HEK293 (cell line): ENCODE measurements around the gene ZNF644.
A peak's percentile ranks its signal among the peaks of the same experiment; 100 is the strongest.

Experiments
- KLF7 ChIP-seq: fragments of 450-650 bp; formaldehyde crosslinking; IDR thresholded peaks from 2 replicates; pipeline ENCODE4 v1.5.1; 2016; ENCODE audit warnings: missing biosample characterization, missing genetic modification characterization, borderline replicate concordance
- MZF1 ChIP-seq: fragments of 450-650 bp; formaldehyde crosslinking; IDR thresholded peaks from 2 replicates; pipeline ENCODE4 v1.5.1; 2017; ENCODE audit warnings: missing biosample characterization, missing genetic modification characterization, borderline replicate concordance
- SETDB1 ChIP-seq: IDR thresholded peaks from one replicate; pipeline ENCODE4 v1.6.1; 2017; ENCODE audit warnings: mild to moderate bottlenecking, low read length, moderate library complexity, mixed read lengths; ENCODE audit not compliant: insufficient read length
- YY1 ChIP-seq: fragments of 450-650 bp; formaldehyde crosslinking; IDR thresholded peaks from 2 replicates; pipeline ENCODE4 v1.5.1; 2018; ENCODE audit warnings: missing biosample characterization, missing genetic modification characterization
- ZBTB17 ChIP-seq: fragments of 450-650 bp; formaldehyde crosslinking; IDR thresholded peaks from 2 replicates; pipeline ENCODE4 v1.5.1; 2016; ENCODE audit warnings: missing biosample characterization, missing genetic modification characterization
- ZFP41 ChIP-seq: fragments of 450-650 bp; formaldehyde crosslinking; IDR thresholded peaks from 2 replicates; pipeline ENCODE4 v1.5.1; 2016; ENCODE audit warnings: missing biosample characterization, missing genetic modification characterization, borderline replicate concordance
- ZNF10 ChIP-seq: fragments of 450-650 bp; formaldehyde crosslinking; IDR thresholded peaks from 2 replicates; pipeline ENCODE4 v1.5.1; 2017; ENCODE audit warnings: missing biosample characterization, missing genetic modification characterization
- ZNF175 ChIP-seq: fragments of 450-650 bp; formaldehyde crosslinking; IDR thresholded peaks from 2 replicates; pipeline ENCODE4 v1.5.1; 2016; ENCODE audit warnings: missing biosample characterization, missing genetic modification characterization
- ZNF184 ChIP-seq: fragments of 450-650 bp; IDR thresholded peaks from 2 replicates; pipeline ENCODE4 v1.5.1; 2018; ENCODE audit warnings: missing biosample characterization, mild to moderate bottlenecking, missing genetic modification characterization
- ZNF274 ChIP-seq, 2 experiments: fragments of 200-500 bp in 1 of 2; fragments of 450-650 bp in 1 of 2; sonication (Bioruptor generic) in 1 of 2; formaldehyde crosslinking in 1 of 2; IDR thresholded peaks; 2 replicates each; pipeline versions ENCODE4 v1.5.1 to v1.6.1; 2014 to 2016; ENCODE audit warnings: borderline replicate concordance in 1 of 2, inconsistent platforms in 1 of 2, low read length in 1 of 2, missing biosample characterization in 1 of 2, missing genetic modification characterization in 1 of 2
- ZNF350 ChIP-seq: fragments of 450-650 bp; formaldehyde crosslinking; IDR thresholded peaks from 2 replicates; pipeline ENCODE4 v1.5.0; 2017; ENCODE audit warnings: missing biosample characterization, mild to moderate bottlenecking, missing genetic modification characterization
- ZNF391 ChIP-seq: fragments of 450-650 bp; formaldehyde crosslinking; IDR thresholded peaks from 2 replicates; pipeline ENCODE4 v1.5.1; 2016; ENCODE audit warnings: low read depth, missing biosample characterization, missing genetic modification characterization, borderline replicate concordance
- ZNF426 ChIP-seq: fragments of 450-650 bp; formaldehyde crosslinking; IDR thresholded peaks from 2 replicates; pipeline ENCODE4 v1.5.1; 2017; ENCODE audit warnings: missing biosample characterization, missing genetic modification characterization, mild to moderate bottlenecking, inconsistent platforms, moderate library complexity
- ZNF433 ChIP-seq: fragments of 450-650 bp; formaldehyde crosslinking; IDR thresholded peaks from 2 replicates; pipeline ENCODE4 v1.5.1; 2016; ENCODE audit warnings: missing biosample characterization, missing genetic modification characterization, low read depth
- ZNF548 ChIP-seq: fragments of 450-650 bp; formaldehyde crosslinking; IDR thresholded peaks from 2 replicates; pipeline ENCODE4 v1.5.1; 2016; ENCODE audit warnings: missing biosample characterization, missing genetic modification characterization
- ZNF558 ChIP-seq: fragments of 450-650 bp; formaldehyde crosslinking; IDR thresholded peaks from 2 replicates; pipeline ENCODE4 v1.5.1; 2016; ENCODE audit warnings: missing biosample characterization, missing genetic modification characterization
- ZNF626 ChIP-seq: fragments of 450-650 bp; sonication (Bioruptor Pico); formaldehyde crosslinking; IDR thresholded peaks from 2 replicates; pipeline ENCODE4 v1.5.1; 2018; ENCODE audit warnings: missing biosample characterization, missing genetic modification characterization, inconsistent platforms
- ZNF629 ChIP-seq: fragments of 450-650 bp; formaldehyde crosslinking; IDR thresholded peaks from 2 replicates; pipeline ENCODE4 v1.5.1; 2017; ENCODE audit warnings: missing biosample characterization, missing genetic modification characterization
- ZNF660 ChIP-seq: fragments of 450-650 bp; IDR thresholded peaks from 2 replicates; pipeline ENCODE4 v1.5.1; 2018; ENCODE audit warnings: missing biosample characterization, mild to moderate bottlenecking, missing genetic modification characterization
- ZNF670 ChIP-seq: fragments of 450-650 bp; formaldehyde crosslinking; IDR thresholded peaks from 2 replicates; pipeline ENCODE4 v1.5.1; 2016; ENCODE audit warnings: missing biosample characterization, missing genetic modification characterization, low read depth
- TF ChIP-seq, protein P1 (sequence below): fragments of 450-650 bp; formaldehyde crosslinking; optimal IDR thresholded peaks from 2 replicates; pipeline ENCODE3; 2016; ENCODE audit warnings: missing biosample characterization, mild to moderate bottlenecking, missing genetic modification characterization
- TF ChIP-seq, protein P2 (sequence below): fragments of 450-650 bp; IDR thresholded peaks from 2 replicates; pipeline ENCODE4 v1.5.1; 2018; ENCODE audit warnings: missing biosample characterization, missing genetic modification characterization
- TF ChIP-seq, protein P3 (sequence below): fragments of 450-650 bp; formaldehyde crosslinking; IDR thresholded peaks from 2 replicates; pipeline ENCODE4 v1.5.1; 2016; ENCODE audit warnings: missing biosample characterization, missing genetic modification characterization
- TF ChIP-seq, protein P4 (sequence below): fragments of 450-650 bp; formaldehyde crosslinking; IDR thresholded peaks from 2 replicates; pipeline ENCODE4 v1.5.1; 2016; ENCODE audit warnings: missing biosample characterization, missing genetic modification characterization
- TF ChIP-seq, protein P5 (sequence below): fragments of 450-650 bp; formaldehyde crosslinking; IDR thresholded peaks from 2 replicates; pipeline ENCODE4 v1.5.1; 2016; ENCODE audit warnings: missing biosample characterization, missing genetic modification characterization, borderline replicate concordance

ZNF644 gene

DNA sequence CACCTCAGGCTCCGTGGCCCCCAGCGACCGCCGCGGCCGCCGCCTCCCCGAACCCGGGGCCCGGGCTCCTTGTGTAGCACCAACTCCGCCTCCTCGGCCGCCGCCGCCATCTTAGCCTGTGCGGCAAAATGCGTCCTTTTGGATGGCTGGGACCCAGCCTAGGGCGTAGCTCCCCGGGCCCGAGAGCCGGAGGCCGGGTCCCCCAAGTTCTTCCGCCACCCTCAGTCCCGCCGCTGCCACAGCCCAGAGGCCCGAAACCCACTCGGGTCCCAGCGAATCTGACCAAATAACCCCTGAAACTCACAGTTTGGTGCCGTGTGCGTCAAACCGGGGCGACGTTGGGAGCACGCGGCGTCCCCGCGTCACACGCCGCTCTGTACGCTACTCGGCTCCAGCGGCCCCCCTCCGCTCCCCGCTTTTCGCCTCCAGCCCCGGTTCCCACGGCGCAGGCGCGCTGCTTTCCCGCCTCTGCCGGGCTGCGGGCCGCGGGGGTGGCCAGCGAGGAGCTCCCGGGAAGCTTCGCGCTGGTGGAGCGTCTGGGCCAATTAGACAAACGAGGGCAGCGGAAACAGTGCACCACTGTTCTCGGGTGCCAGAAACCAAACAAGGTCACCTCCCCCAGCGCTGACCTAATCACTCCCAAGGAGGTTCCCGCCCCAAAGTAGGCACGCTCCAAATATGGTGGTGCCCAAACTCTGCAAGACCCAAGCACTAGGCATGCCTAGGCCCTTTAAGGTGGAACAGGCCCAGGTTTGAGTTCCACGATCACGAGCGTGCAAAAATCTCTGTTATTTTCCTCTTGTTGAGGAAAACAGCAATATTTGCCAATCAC lies at the start of gene ZNF644 (continued):
- no peak for TF ChIP-seq ZNF670 (tag by site-specific recombination)
- TF ChIP-seq, protein P1, sequence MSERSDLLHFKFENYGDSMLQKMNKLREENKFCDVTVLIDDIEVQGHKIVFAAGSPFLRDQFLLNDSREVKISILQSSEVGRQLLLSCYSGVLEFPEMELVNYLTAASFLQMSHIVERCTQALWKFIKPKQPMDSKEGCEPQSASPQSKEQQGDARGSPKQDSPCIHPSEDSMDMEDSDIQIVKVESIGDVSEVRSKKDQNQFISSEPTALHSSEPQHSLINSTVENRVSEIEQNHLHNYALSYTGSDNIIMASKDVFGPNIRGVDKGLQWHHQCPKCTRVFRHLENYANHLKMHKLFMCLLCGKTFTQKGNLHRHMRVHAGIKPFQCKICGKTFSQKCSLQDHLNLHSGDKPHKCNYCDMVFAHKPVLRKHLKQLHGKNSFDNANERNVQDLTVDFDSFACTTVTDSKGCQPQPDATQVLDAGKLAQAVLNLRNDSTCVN (tag by site-specific recombination): peak; percentile 71
- no peak for TF ChIP-seq ZNF433 (tag by site-specific recombination)
- no peak for TF ChIP-seq ZNF426
- no peak for TF ChIP-seq ZNF10 (tag by site-specific recombination)
- no peak for TF ChIP-seq ZNF350 (tag by site-specific recombination)
- TF ChIP-seq ZNF274 (IDR thresholded peaks at IDR 0.05; ENCODE audit: low read length): no peak
- no peak for TF ChIP-seq ZNF274 (tag by site-specific recombination; IDR thresholded peaks at IDR 0.05; ENCODE audit: borderline replicate concordance)
- TF ChIP-seq ZNF558 (tag by site-specific recombination): no peak; the same call in 1 of the 2 replicates
- TF ChIP-seq, protein P2, sequence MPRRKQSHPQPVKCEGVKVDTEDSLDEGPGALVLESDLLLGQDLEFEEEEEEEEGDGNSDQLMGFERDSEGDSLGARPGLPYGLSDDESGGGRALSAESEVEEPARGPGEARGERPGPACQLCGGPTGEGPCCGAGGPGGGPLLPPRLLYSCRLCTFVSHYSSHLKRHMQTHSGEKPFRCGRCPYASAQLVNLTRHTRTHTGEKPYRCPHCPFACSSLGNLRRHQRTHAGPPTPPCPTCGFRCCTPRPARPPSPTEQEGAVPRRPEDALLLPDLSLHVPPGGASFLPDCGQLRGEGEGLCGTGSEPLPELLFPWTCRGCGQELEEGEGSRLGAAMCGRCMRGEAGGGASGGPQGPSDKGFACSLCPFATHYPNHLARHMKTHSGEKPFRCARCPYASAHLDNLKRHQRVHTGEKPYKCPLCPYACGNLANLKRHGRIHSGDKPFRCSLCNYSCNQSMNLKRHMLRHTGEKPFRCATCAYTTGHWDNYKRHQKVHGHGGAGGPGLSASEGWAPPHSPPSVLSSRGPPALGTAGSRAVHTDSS (tag by site-specific recombination): no peak
- peak; percentile 15; the same call in 1 of the 2 replicates for TF ChIP-seq ZNF391 (tag by site-specific recombination)
- no peak; the same call in 1 of the 2 replicates for TF ChIP-seq MZF1 (tag by site-specific recombination)
- TF ChIP-seq KLF7 (tag by site-specific recombination): no peak
- no peak for TF ChIP-seq ZNF184 (tag by site-specific recombination)
- TF ChIP-seq, protein P3, sequence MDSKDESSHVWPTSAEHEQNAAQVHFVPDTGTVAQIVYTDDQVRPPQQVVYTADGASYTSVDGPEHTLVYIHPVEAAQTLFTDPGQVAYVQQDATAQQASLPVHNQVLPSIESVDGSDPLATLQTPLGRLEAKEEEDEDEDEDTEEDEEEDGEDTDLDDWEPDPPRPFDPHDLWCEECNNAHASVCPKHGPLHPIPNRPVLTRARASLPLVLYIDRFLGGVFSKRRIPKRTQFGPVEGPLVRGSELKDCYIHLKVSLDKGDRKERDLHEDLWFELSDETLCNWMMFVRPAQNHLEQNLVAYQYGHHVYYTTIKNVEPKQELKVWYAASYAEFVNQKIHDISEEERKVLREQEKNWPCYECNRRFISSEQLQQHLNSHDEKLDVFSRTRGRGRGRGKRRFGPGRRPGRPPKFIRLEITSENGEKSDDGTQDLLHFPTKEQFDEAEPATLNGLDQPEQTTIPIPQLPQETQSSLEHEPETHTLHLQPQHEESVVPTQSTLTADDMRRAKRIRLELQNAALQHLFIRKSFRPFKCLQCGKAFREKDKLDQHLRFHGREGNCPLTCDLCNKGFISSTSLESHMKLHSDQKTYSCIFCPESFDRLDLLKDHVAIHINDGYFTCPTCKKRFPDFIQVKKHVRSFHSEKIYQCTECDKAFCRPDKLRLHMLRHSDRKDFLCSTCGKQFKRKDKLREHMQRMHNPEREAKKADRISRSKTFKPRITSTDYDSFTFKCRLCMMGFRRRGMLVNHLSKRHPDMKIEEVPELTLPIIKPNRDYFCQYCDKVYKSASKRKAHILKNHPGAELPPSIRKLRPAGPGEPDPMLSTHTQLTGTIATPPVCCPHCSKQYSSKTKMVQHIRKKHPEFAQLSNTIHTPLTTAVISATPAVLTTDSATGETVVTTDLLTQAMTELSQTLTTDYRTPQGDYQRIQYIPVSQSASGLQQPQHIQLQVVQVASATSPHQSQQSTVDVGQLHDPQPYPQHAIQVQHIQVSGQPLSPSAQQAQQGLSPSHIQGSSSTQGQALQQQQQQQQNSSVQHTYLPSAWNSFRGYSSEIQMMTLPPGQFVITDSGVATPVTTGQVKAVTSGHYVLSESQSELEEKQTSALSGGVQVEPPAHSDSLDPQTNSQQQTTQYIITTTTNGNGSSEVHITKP: peak; percentile 98
- peak; percentile 27; the same call in 1 of the 2 replicates for TF ChIP-seq ZNF548 (tag by site-specific recombination)
- peak; percentile 68 for TF ChIP-seq SETDB1
- TF ChIP-seq YY1 (tag by site-specific recombination): 0 out of 2 replicates have a peak, but pooled peaks have one; percentile 45
- TF ChIP-seq ZFP41 (tag by site-specific recombination): no peak
- TF ChIP-seq, protein P4, sequence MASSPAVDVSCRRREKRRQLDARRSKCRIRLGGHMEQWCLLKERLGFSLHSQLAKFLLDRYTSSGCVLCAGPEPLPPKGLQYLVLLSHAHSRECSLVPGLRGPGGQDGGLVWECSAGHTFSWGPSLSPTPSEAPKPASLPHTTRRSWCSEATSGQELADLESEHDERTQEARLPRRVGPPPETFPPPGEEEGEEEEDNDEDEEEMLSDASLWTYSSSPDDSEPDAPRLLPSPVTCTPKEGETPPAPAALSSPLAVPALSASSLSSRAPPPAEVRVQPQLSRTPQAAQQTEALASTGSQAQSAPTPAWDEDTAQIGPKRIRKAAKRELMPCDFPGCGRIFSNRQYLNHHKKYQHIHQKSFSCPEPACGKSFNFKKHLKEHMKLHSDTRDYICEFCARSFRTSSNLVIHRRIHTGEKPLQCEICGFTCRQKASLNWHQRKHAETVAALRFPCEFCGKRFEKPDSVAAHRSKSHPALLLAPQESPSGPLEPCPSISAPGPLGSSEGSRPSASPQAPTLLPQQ (tag by site-specific recombination): peak; percentile 70
- TF ChIP-seq ZNF660 (tag by site-specific recombination): peak; percentile 19; the same call in 1 of the 2 replicates
- no peak for TF ChIP-seq ZNF175 (tag by site-specific recombination)
- peak; percentile 71 for TF ChIP-seq ZBTB17
- TF ChIP-seq ZNF626 (tag by site-specific recombination): no peak
- peak; percentile 79 for TF ChIP-seq ZNF629
- TF ChIP-seq, protein P5, sequence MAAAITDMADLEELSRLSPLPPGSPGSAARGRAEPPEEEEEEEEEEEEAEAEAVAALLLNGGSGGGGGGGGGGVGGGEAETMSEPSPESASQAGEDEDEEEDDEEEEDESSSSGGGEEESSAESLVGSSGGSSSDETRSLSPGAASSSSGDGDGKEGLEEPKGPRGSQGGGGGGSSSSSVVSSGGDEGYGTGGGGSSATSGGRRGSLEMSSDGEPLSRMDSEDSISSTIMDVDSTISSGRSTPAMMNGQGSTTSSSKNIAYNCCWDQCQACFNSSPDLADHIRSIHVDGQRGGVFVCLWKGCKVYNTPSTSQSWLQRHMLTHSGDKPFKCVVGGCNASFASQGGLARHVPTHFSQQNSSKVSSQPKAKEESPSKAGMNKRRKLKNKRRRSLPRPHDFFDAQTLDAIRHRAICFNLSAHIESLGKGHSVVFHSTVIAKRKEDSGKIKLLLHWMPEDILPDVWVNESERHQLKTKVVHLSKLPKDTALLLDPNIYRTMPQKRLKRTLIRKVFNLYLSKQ (tag by site-specific recombination): no peak
